ENCODE measurements around the gene PPP1R27.

PPP1R27 gene

DNA sequence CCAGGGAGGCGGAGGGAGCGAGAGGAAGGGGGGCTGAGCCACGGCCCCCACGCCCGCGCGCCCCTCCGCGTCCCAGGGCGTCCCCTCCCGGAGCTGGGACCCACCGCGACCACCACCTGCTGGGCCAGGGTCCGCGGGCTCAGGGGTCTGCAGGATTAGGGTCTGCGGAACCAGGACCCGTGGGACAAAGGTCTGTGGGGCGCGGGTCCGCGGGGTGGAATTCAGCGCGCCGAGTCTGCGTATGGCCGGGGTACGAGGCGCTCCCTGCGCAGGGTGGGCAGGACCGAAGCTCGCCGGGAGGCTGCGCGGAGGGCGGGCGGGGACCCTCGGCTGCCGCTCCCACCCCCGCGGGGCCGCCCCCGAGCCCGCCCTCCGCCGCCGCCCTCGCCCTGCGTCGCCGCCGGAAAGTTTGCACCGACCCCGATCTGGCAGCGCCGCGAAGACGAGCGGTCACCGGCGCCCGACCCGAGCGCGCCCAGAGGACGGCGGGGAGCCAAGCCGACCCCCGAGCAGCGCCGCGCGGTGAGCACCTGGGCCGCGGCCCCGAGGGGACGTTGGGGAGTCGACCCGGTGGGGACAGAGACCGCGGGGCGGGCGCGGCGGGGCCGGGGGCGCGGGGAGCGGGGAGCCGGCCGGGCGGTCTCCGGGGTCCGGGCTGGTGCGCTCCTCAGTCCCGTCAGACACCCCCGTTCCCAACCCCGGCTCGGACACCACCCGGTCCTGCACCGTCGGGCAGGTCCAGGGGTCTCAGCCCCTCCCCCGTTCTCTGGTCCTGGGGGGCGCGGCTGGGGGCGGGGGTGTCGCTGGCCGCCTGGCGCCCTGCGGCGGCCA lies 30.9 kb downstream of the PPP1R27 start, which contains the start of gene GCGR:
GCGR (plus strand) TSS at position 423 of the 831 bp plus-strand sequence. CDS start 4,869 bp downstream, outside the sequence.
- DNase-seq, result no peak

DNA sequence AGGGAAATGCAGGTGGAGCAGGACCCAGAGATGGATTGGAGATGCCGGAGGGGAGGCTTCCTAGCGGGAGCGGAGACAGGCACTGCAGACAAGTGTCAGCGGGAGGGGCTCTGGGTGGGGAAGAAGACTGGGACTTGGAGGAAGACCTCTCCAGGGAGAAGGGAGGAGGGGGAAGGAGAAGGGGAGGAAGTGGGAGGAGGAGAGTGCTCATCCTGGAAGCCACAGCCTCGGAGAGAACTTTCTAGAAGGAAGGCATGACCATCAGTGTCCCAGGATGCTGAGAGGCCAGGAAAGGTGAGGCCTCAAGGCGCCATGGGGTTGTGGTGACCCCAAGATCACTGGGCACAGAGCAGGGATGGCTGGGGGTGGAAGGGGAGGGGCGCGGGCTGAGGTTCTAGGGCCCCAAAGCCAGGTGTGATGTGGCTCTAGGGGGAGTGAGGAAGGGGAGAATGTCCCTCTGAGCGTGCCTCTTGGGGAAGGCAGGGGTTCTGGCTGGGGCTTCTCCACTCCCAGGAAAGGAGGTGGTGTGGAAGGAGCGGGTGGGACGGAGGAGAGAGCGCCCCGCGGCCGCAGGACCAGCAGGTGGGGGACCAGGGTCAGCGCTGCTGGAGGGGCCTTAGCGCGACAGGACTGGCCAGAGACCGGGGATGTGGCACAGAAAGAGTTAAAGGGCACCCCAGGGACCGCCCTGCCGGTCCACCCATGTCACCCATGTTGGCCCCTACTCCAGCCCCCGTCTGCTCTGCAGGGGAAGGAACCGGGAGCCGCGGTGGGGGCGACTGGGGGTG lies 31.8 kb downstream of the PPP1R27 start:
- no peak for DNase-seq

DNA sequence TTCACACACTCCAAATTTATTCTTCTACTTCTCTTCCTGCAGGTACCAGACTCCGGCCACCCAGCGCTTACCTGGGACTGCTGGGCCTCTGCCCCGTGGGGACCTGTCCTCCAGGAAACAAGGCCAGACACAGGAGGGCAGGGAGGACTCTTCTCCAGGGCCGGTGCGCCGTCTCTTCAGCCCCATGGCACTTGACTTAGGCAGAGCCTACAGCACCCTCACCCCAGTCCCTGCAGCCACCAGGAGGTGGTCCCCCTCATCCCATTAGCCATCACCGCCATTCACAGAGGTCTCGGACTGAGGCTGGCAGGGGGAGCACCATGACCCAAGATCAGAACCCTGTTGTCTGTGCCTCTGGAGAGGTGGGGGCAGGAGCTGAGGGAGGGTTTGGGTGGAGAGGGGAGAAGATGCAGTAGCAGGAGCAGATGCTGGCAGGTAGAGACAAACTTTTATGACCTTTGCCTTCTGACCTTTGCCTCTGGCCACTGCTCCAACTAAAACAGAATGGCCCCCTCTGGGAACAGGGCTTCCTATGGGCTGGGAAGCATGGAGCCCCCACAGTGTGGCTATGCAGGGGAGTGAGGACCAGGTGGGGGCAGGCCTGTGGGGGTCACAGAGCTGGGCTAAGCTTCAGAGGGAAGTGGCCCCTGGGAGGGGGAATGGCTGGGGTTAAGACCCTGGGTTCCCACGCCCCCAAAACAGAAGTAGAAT lies 32.6 kb downstream of the PPP1R27 start:
- no peak for DNase-seq

DNA sequence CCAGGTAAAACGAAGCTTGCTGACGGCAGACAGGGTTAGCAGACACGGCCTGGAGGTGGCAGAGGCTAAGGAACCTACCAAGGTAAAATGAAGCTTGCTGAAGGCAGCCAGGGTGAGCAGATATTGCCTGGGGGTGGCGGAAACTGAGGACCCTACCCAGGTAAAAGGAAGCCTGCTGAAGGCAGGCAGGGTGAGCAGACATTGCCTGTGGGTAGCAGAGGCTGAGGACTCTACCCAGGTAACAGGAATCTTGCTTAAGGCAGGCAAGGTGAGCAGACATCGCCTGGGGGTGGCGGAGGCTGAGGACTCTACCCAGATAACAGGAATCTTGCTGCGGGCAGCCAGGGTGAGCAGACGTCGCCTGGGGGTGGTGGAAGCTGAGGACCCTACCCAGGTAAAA lies 33.5 kb downstream of the PPP1R27 start:
- no peak for DNase-seq

DNA sequence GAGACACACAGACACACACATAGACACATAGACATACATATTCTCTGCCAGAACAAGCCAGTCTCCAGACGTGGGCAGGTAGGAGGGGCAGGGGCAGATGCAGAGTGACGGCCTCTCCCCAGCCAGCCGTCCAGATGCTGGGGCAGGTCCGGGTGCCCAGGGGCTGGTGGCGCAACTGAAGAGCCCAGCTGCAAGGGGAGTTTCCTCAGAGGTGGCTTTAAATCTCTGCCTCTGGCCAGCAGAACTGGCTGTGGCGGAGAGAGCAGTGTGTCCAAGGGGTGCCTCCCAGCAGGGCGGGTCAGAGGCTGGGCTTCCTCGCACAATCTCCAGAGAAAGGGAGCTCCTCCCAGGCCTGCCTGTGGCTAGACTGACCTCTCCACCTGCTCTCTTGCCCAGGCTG lies 40.3 kb downstream of the PPP1R27 start:
- DNase-seq, result no peak

DNA sequence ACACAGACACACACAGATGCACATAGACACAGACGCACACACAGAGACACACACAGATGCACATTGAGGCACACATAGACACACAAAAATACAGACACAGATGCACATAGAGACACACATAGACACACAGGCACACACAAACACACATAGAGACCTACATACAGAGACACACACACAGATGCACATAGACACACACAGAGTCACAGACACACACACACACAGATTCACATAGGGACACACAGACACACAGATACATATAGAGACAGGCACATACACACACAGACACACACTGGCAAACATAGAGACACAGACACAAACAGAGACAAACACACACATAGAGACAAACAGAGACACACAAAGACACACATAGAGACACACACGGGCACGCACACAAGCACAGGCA lies 40.8 kb downstream of the PPP1R27 start:
- no peak for DNase-seq

DNA sequence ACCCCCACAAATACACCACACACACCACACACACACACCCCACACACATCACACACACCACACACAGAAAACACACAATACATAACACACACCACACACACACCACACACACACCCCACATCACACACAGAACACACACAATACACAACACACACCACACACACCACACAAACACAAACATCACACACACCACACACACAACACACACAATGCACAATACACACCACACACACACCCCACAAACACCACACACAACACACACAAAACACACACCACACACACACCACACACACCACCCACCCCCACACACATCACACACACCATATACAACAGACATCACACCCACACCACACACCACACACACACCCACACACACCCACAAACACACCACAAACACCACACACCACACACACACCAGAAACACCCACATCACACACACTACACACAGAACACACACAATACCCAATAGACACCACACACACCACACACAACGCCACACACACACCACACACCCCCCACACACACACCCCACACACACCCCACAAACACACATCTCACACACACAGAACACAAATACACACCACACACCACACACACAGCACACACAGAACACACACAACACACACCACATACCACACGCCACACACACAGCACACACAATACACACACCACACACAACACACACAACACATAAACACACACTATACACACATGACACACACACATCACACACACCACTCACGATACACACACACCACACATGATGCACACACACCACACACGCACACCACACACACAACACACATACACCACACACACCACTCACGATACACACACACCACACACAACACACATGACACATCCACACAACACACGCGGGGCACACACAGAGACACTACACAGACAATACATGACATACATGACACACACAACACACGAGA lies 41.9 kb downstream of the PPP1R27 start:
- DNase-seq, result no peak
